ENCODE measurements around the gene COLGALT1. TPM values are rescaled to one million over a fixed set of nuclear protein-coding genes. Genes with fewer than 3 reads are reported as not detected.

Gene COLGALT1
- total and polyA plus RNA-seq, 2 of the 8 experiments (the other 6 are each of a cell fraction or from before 2014, with no cell fraction given), result 44.7 to 58.1 TPM

DNA sequence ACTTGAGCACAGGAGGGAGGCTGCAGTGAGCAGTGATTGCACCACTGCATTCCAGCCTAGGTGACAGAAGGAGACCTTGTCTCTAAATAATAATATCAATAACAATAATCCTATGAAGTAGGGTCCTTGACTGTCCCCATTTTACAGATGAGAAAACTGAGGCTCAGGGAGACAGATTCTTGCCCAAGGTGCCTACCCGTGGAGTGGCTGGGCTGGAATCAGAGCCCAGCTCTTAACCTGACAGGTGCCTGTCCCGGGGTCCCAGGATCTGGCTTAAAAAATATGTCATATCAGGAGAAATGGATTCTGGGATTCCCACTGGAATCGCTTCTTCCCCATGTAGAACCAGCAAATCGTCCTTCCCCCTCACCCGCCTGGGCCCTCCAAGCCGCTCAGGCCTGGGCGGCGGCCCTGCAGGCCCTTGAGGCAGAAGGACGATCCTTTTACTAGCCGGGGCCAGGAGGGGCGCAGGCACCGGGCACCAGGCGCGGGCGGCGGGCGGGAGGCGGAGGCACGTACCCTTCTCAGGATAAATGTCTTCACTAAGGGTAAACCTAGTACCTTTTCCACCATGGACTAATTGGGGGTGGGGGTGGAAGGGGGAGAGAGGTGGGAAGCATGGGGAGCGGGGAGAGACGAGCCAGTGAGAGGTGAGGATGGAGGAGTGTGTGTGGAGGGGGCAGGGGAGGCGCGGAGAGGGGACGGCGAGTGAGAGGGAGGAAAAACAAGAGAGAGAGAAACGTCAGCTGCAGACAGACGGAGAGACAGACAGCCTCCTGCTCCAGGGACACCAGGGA lies 60.6 kb downstream of the COLGALT1 start:
- no peak overlapping the region for H2BK120ac ChIP-seq (replicated peaks; ENCODE audit: low read depth, low read length)
- H3K4me2 ChIP-seq (ENCODE audit: insufficient read depth in 1 of 2, low read depth in 2 of 2, low read length in 2 of 2), result 0 out of 4 replicates have a peak overlapping the region, but pooled peaks of 1 of the 2 experiments have one; percentile 5
- H2AK5ac ChIP-seq (ENCODE audit: low read depth, low read length), result no peak overlapping the region
- no peak overlapping the region for H3K18ac ChIP-seq (ENCODE audit: extremely low read depth, low read length)
- H3K4me3 ChIP-seq (ENCODE audit: extremely low read depth in 1 of 4, insufficient read depth in 2 of 4, low read depth in 3 of 4, low read length in 4 of 4), result 0 out of 8 replicates have a peak overlapping the region, but pooled peaks of 1 of the 4 experiments have one; percentile 2
- H2BK12ac ChIP-seq (ENCODE audit: low read depth, low read length), result no peak overlapping the region
- DNase-seq (ENCODE audit: low read depth in 1 of 2, low spot score in 2 of 2) (no peak), FAIRE-seq (no peak)
- H3K14ac ChIP-seq (ENCODE audit: insufficient read length), result no peak overlapping the region
- no peak overlapping the region for H4K91ac ChIP-seq (replicated peaks; ENCODE audit: insufficient read length, low read length)
- no peaks in the 10 kb centered on the region for H3K27me3 ChIP-seq (replicated peaks in 1 of 4; ENCODE audit: control insufficient read depth in 3 of 4, extremely low read depth in 1 of 4, insufficient read depth in 3 of 4, low read length in 3 of 4)
- CTCF ChIA-PET (ENCODE audit: partially characterized antibody), result interaction anchor here (0.8 to 2.3 kb wide), 4 partner anchors 9 to 150 kb away, joined by 3 to 7 read pairs (median 3); no protein-coding TSS in a partner anchor
- 75% methylated on average over 10 of the region's 27 CpGs; no CpG with 5 or more reads in 1 of the 2 experiments for WGBS, 2 experiments (ENCODE audit: extremely low coverage in 1 of 2, insufficient coverage in 1 of 2, insufficient read length in 1 of 2, insufficient replicate concordance in 2 of 2, low coverage in 1 of 2, low lambda C conversion rate in 2 of 2, missing lambda C conversion rate in 1 of 2)
- H3K36me3 ChIP-seq (ENCODE audit: control insufficient read depth in 2 of 4, insufficient read depth in 4 of 4, low read length in 3 of 4), result peaks cover 0 to 6% (median 0%) of the 10 kb centered on the region in 4 experiments; a peak in 1 of 8 replicates
- no peaks in the 10 kb centered on the region for H3K4me1 ChIP-seq (replicated peaks in 1 of 4; ENCODE audit: control insufficient read depth in 3 of 4, insufficient read depth in 4 of 4, low read length in 3 of 4)
- no peaks in the 10 kb centered on the region for H3K79me2 ChIP-seq (ENCODE audit: control insufficient read depth in 1 of 2, insufficient read depth in 2 of 2, low read length in 2 of 2)
- no peaks in the 10 kb centered on the region for H3K9me3 ChIP-seq (ENCODE audit: insufficient read depth in 2 of 2, low read depth in 1 of 2, low read length in 1 of 2)
- TF ChIP-seq CTCF (IDR thresholded peaks at IDR 0.05; ENCODE audit: control extremely low read depth in 1 of 3, insufficient read depth in 1 of 3, low read depth in 1 of 3, low read length in 3 of 3), result no peak
- TF ChIP-seq KDM1A (IDR thresholded peaks at IDR 0.05; ENCODE audit: borderline replicate concordance, low read length), result 0 out of 2 replicates have a peak, but pooled peaks have one; percentile 46
- TF ChIP-seq E2F6 (IDR thresholded peaks at IDR 0.05), result no peak
- no peak for TF ChIP-seq SP1 (IDR thresholded peaks at IDR 0.05; ENCODE audit: low read depth, low read length)
- H3K23me2 ChIP-seq (ENCODE audit: low read depth, low read length), result no peaks in the 10 kb centered on the region
- H3K27ac ChIP-seq (ENCODE audit: low read depth, low read length), result no peak overlapping the region
- H2BK20ac ChIP-seq (ENCODE audit: low read length), result no peak overlapping the region
- H4K8ac ChIP-seq (ENCODE audit: extremely low read depth, insufficient read depth, low read length), result peak overlapping the region; percentile 65; the same call in 1 of the 2 replicates
- H3K9ac ChIP-seq (replicated peaks in 1 of 4; ENCODE audit: extremely low read depth in 1 of 4, low read depth in 3 of 4, low read length in 3 of 4), result no peak overlapping the region
- no peak overlapping the region for H2AFZ ChIP-seq (ENCODE audit: low read length)
- H4K20me1 ChIP-seq (replicated peaks in 1 of 2; ENCODE audit: control insufficient read depth in 1 of 2, insufficient read depth in 2 of 2, low read length in 2 of 2), result peaks cover 3% of the 10 kb centered on the region in 2 experiments
- H2BK15ac ChIP-seq (ENCODE audit: low read length), result no peak overlapping the region
- H3K23ac ChIP-seq (ENCODE audit: insufficient read length), result no peak overlapping the region
- H4K5ac ChIP-seq (ENCODE audit: insufficient read length, low read depth, low read length), result no peak overlapping the region
- POLR2A ChIA-PET (ENCODE audit: partially characterized antibody), result interaction anchor here (2.0 kb wide), 1 partner anchor 10 kb away, joined by 7 read pairs; no protein-coding TSS in a partner anchor
- H3K4ac ChIP-seq (replicated peaks; ENCODE audit: insufficient read length, low read depth, low read length), result no peak overlapping the region
- H2BK5ac ChIP-seq (ENCODE audit: low read depth, low read length), result peak overlapping the region; percentile 52; the same call in 1 of the 2 replicates
- no peak overlapping the region for H3K56ac ChIP-seq (replicated peaks; ENCODE audit: insufficient read length, low read depth, low read length)
- H3K79me1 ChIP-seq (ENCODE audit: low read depth, low read length), result no peaks in the 10 kb centered on the region; the same call in 1 of the 2 replicates
